Measurements from ENCODE around the gene COA6. TPM values are rescaled to one million over a fixed set of nuclear protein-coding genes. Genes with fewer than 3 reads are reported as not detected.

The COA6 gene
- total RNA-seq, 1 donor from 2014 or later = 14.6 TPM

- DNase-seq = no peak
- no peak overlapping the region for H3K27ac Mint-ChIP-seq (ENCODE audit: unreplicated experiment)
- no peaks in the 10 kb centered on the region for H3K27me3 Mint-ChIP-seq (ENCODE audit: unreplicated experiment)
- TF ChIP-seq CTCF (IDR thresholded peaks at IDR 0.05; ENCODE audit: partially characterized antibody, unreplicated experiment) = no peak
- no peak overlapping the region for H3K4me3 Mint-ChIP-seq (ENCODE audit: unreplicated experiment)
- H3K36me3 Mint-ChIP-seq (ENCODE audit: unreplicated experiment) = peaks cover 16% of the 10 kb centered on the region
- H3K9me3 Mint-ChIP-seq (ENCODE audit: unreplicated experiment) = no peaks in the 10 kb centered on the region
- H3K4me1 Mint-ChIP-seq (ENCODE audit: low read depth, unreplicated experiment) = no peaks in the 10 kb centered on the region
Observed at GRCh38 chr1:234381699-234382555, 8.7 kb downstream of the COA6 start.

DNA sequence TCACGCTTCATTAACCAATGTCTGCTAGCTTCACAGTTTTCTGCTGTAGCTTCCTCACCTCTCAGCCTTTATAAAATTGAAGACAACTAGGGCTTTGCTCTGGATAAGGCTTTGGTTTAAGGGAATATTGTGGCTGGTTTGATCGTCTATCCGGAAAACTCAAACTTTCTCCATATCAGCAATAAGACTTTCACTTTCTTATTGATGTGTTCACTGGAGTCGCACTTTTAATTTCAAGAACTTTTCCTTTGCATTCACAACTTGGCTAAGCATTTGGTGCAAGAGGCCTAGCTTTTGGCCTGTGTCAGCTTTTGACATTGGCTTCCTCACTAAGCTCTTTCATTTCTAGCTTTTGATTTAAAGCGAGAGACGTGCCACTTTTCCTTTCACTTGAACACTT lies 12.9 kb downstream of the COA6 start:
- Mint-ChIP-seq H3K36me3 (ENCODE audit: unreplicated experiment) (peaks cover 8% of the 10 kb centered on the region), H3K9me3 (ENCODE audit: unreplicated experiment) (peaks cover 5% of the 10 kb centered on the region), H3K4me3 (ENCODE audit: unreplicated experiment) (no peak overlapping the region), H3K27ac (ENCODE audit: unreplicated experiment) (no peak overlapping the region), H3K4me1 (ENCODE audit: low read depth, unreplicated experiment) (no peaks in the 10 kb centered on the region), H3K27me3 (ENCODE audit: unreplicated experiment) (no peaks in the 10 kb centered on the region)
- no peak for TF ChIP-seq CTCF (IDR thresholded peaks at IDR 0.05; ENCODE audit: partially characterized antibody, unreplicated experiment)
- DNase-seq = no peak

GRCh38 chr1:234388094-234388493 lies 14.8 kb downstream of the COA6 start:
- Mint-ChIP-seq H3K36me3 (ENCODE audit: unreplicated experiment) (no peaks in the 10 kb centered on the region), H3K27me3 (ENCODE audit: unreplicated experiment) (no peaks in the 10 kb centered on the region), H3K4me3 (ENCODE audit: unreplicated experiment) (no peak overlapping the region), H3K27ac (ENCODE audit: unreplicated experiment) (no peak overlapping the region), H3K4me1 (ENCODE audit: low read depth, unreplicated experiment) (no peaks in the 10 kb centered on the region), H3K9me3 (ENCODE audit: unreplicated experiment) (peaks cover 5% of the 10 kb centered on the region)
- DNase-seq = no peak
- no peak for TF ChIP-seq CTCF (IDR thresholded peaks at IDR 0.05; ENCODE audit: partially characterized antibody, unreplicated experiment)

- H3K4me1 Mint-ChIP-seq (ENCODE audit: low read depth, unreplicated experiment) = peaks cover 5% of the 10 kb centered on the region
- H3K9me3 Mint-ChIP-seq (ENCODE audit: unreplicated experiment) = peaks cover 8% of the 10 kb centered on the region
- peaks cover 4% of the 10 kb centered on the region for H3K36me3 Mint-ChIP-seq (ENCODE audit: unreplicated experiment)
- no peak overlapping the region for H3K27ac Mint-ChIP-seq (ENCODE audit: unreplicated experiment)
- H3K4me3 Mint-ChIP-seq (ENCODE audit: unreplicated experiment) = no peak overlapping the region
- TF ChIP-seq CTCF (IDR thresholded peaks at IDR 0.05; ENCODE audit: partially characterized antibody, unreplicated experiment) = no peak
- H3K27me3 Mint-ChIP-seq (ENCODE audit: unreplicated experiment) = no peaks in the 10 kb centered on the region
- no peak for DNase-seq
Observed at GRCh38 chr1:234393190-234393589, 19.9 kb downstream of the COA6 start.

- Mint-ChIP-seq H3K4me3 (ENCODE audit: unreplicated experiment) (no peak overlapping the region), H3K27me3 (ENCODE audit: unreplicated experiment) (no peaks in the 10 kb centered on the region), H3K9me3 (ENCODE audit: unreplicated experiment) (peaks cover 4% of the 10 kb centered on the region), H3K36me3 (ENCODE audit: unreplicated experiment) (peaks cover 4% of the 10 kb centered on the region), H3K27ac (ENCODE audit: unreplicated experiment) (no peak overlapping the region), H3K4me1 (ENCODE audit: low read depth, unreplicated experiment) (peaks cover 5% of the 10 kb centered on the region)
- no peak for TF ChIP-seq CTCF (IDR thresholded peaks at IDR 0.05; ENCODE audit: partially characterized antibody, unreplicated experiment)
- no peak for DNase-seq
Observed at GRCh38 chr1:234395297-234395696, 22.0 kb downstream of the COA6 start.

Data from glutamatergic neuron (in vitro differentiated cells).